K562 (cell line): ENCODE data around the gene SMYD2.

Experiments used
- BHLHE40 ChIP-seq: IDR thresholded peaks from 2 replicates; pipeline ENCODE4 v1.6.1; 2011; ENCODE audit warnings: low read length, improper control_type of control experiment
- CHD2 ChIP-seq: IDR thresholded peaks from 2 replicates; pipeline ENCODE4 v1.6.1; 2011; ENCODE audit warnings: low read depth, low read length
- CHD4 ChIP-seq: fragments of 200-600 bp; sonication (generic); IDR thresholded peaks from 3 replicates; pipeline ENCODE4 v1.6.1; 2012; ENCODE audit warnings: low read depth, mild to moderate bottlenecking, mixed read lengths, low read length, inconsistent platforms; ENCODE audit not compliant: insufficient read depth, insufficient replicate concordance, poor library complexity, severe bottlenecking
- CTCF ChIP-seq, 3 experiments: IDR thresholded peaks in 2 of 3; conservative IDR thresholded peaks in 1 of 3; 2 replicates each; pipeline ENCODE4 v1.5.1; 2011 to 2012; ENCODE audit warnings: low read length in 3 of 3, mild to moderate bottlenecking in 3 of 3, control low read depth in 2 of 3, improper control_type of control experiment in 1 of 3, inconsistent platforms in 1 of 3, low read depth in 1 of 3, mixed read lengths in 1 of 3, moderate library complexity in 1 of 3; ENCODE audit not compliant: insufficient read depth in 2 of 3
- EP300 ChIP-seq: IDR thresholded peaks from 2 replicates; pipeline ENCODE4 v1.6.1; 2012; ENCODE audit warnings: low read length, improper control_type of control experiment
- EZH2 ChIP-seq: IDR thresholded peaks from 2 replicates; pipeline ENCODE4 v1.6.1; 2012; ENCODE audit warnings: low read depth, mild to moderate bottlenecking, inconsistent platforms, low read length, borderline replicate concordance
- LEF1 ChIP-seq: fragments of 450-650 bp; IDR thresholded peaks from 2 replicates; pipeline ENCODE4 v1.6.1; 2016; ENCODE audit warnings: mild to moderate bottlenecking
- POLR2A ChIP-seq: fragments of 450-650 bp; conservative IDR thresholded peaks from 2 replicates; pipeline ENCODE4 v1.6.1; 2016
- RBBP5 ChIP-seq: fragments of 200-600 bp; sonication (generic); IDR thresholded peaks from 2 replicates; pipeline ENCODE4 v1.6.1; 2012; ENCODE audit warnings: borderline replicate concordance, mild to moderate bottlenecking, low read length, control low read depth, inconsistent platforms; ENCODE audit not compliant: insufficient read depth, poor library complexity, severe bottlenecking
- SREBF2 ChIP-seq: sonication (generic); formaldehyde crosslinking; IDR thresholded peaks from 2 replicates; pipeline ENCODE4 v1.4.0; 2020; ENCODE audit warnings: mild to moderate bottlenecking, missing genetic modification reagents
- TSHZ1 ChIP-seq: fragments of 250-450 bp; sonication (Bioruptor Pico); IDR thresholded peaks from 2 replicates; pipeline ENCODE4 v1.4.0; 2020; ENCODE audit warnings: mild to moderate bottlenecking, moderate library complexity
- ZBTB34 ChIP-seq: fragments of 250-450 bp; sonication (Bioruptor Pico); IDR thresholded peaks from 2 replicates; pipeline ENCODE4 v1.8.0; 2021; ENCODE audit warnings: mild to moderate bottlenecking, moderate library complexity
- ZFP36 ChIP-seq: fragments of 150-350 bp; IDR thresholded peaks from 2 replicates; pipeline ENCODE4 v1.6.1; 2018; ENCODE audit warnings: low read length, low read depth; ENCODE audit not compliant: partially characterized antibody
- ZNF785 ChIP-seq: fragments of 250-450 bp; sonication (Bioruptor Pico); IDR thresholded peaks from 2 replicates; pipeline ENCODE4 v1.4.0; 2020; ENCODE audit warnings: mild to moderate bottlenecking

GRCh38 chr1:214370615-214371014 is 89.7 kb downstream of the SMYD2 start:
- TF ChIP-seq BHLHE40 (no peak), TSHZ1 (CRISPR knock-in tag) (no peak), CTCF (IDR thresholded peaks at IDR 0.05 in 2 of 3, conservative IDR thresholded peaks at IDR 0.05 in 1 of 3; ENCODE audit: insufficient read depth in 2 of 3, low read depth in 1 of 3, low read length in 3 of 3) (no peak), ZBTB34 (CRISPR knock-in tag) (no peak), ZFP36 (no peak), LEF1 (no peak), POLR2A (no peak), ZNF785 (no peak), CHD2 (no peak), RBBP5 (no peak), CHD4 (no peak), SREBF2 (CRISPR knock-in tag) (no peak), EP300 (no peak), EZH2 (no peak)
